Mesodermal cell (in vitro differentiated cells): ENCODE results near the gene PLCL2.

Source experiments
- H3K27ac ChIP-seq: 2 replicates; pipeline ENCODE4 v1.7.0; 2013; ENCODE audit warnings: mild to moderate bottlenecking, low read depth, low read length, moderate library complexity; ENCODE audit not compliant: severe bottlenecking
- H3K36me3 ChIP-seq: 2 replicates; pipeline ENCODE4 v1.7.1; 2013; ENCODE audit warnings: mild to moderate bottlenecking, low read length, moderate library complexity; ENCODE audit not compliant: control insufficient read depth, insufficient read depth
- H3K4me1 ChIP-seq: one replicate; pipeline ENCODE4 v1.7.1; 2013; ENCODE audit warnings: mild to moderate bottlenecking, low read length; ENCODE audit not compliant: insufficient read depth, control insufficient read depth, poor library complexity, severe bottlenecking
- H3K4me3 ChIP-seq: 2 replicates; pipeline ENCODE4 v1.7.0; 2013; ENCODE audit warnings: low read length, control low read depth, mild to moderate bottlenecking; ENCODE audit not compliant: insufficient read depth, poor library complexity, severe bottlenecking; ENCODE audit errors: extremely low read depth
- H3K9me3 ChIP-seq: 2 replicates; pipeline ENCODE4 v1.7.1; 2013; ENCODE audit warnings: mild to moderate bottlenecking, low read length, moderate library complexity; ENCODE audit not compliant: control insufficient read depth
- WGBS, 2 experiments: methylation state at CpG; one replicate each; pipeline ENCODE4 v1.1.5; 2013; ENCODE audit warnings: missing lambda C conversion rate in 2 of 2; ENCODE audit not compliant: insufficient coverage in 2 of 2; 5-methylcytosine and 5-hydroxymethylcytosine counted together

The PLCL2 gene

GRCh38 chr3:16918683-16919025 is 33.9 kb downstream of the PLCL2 start:
- H3K36me3 ChIP-seq: no peaks in the 10 kb centered on the region
- H3K27ac ChIP-seq: no peak overlapping the region
- peaks cover 7% of the 10 kb centered on the region for H3K4me1 ChIP-seq
- no peak overlapping the region for H3K4me3 ChIP-seq
- H3K9me3 ChIP-seq: no peaks in the 10 kb centered on the region

GRCh38 chr3:16923112-16923511 is 38.4 kb downstream of the PLCL2 start:
- Histone ChIP-seq H3K4me1 (no peaks in the 10 kb centered on the region), H3K4me3 (no peak overlapping the region), H3K9me3 (no peaks in the 10 kb centered on the region), H3K36me3 (no peaks in the 10 kb centered on the region), H3K27ac (no peak overlapping the region)
- 81 to 88% methylated on average over 2 of the region's 2 CpGs for WGBS, 2 experiments

- no CpG with 5 or more reads among the region's 1 CpG for WGBS, 2 experiments
- Histone ChIP-seq H3K4me1 (no peaks in the 10 kb centered on the region), H3K9me3 (no peaks in the 10 kb centered on the region), H3K36me3 (no peaks in the 10 kb centered on the region), H3K4me3 (no peak overlapping the region), H3K27ac (no peak overlapping the region)
Observed at GRCh38 chr3:16927485-16927884, 42.7 kb downstream of the PLCL2 start.

GRCh38 chr3:16928386-16929132 is 43.8 kb downstream of the PLCL2 start:
- Histone ChIP-seq H3K4me1 (no peaks in the 10 kb centered on the region), H3K36me3 (no peaks in the 10 kb centered on the region), H3K4me3 (no peak overlapping the region), H3K9me3 (no peaks in the 10 kb centered on the region), H3K27ac (no peak overlapping the region)
- WGBS, 2 experiments: 58 to 65% methylated on average over 3 of the region's 8 CpGs

GRCh38 chr3:16929311-16929710 is 44.6 kb downstream of the PLCL2 start:
- H3K4me3 ChIP-seq: no peak overlapping the region
- WGBS, 2 experiments: 100% methylated on average over 1 to 2 of the region's 2 CpGs
- no peaks in the 10 kb centered on the region for H3K9me3 ChIP-seq
- no peak overlapping the region for H3K27ac ChIP-seq
- H3K36me3 ChIP-seq: no peaks in the 10 kb centered on the region
- no peaks in the 10 kb centered on the region for H3K4me1 ChIP-seq

GRCh38 chr3:16932877-16933276 is 48.1 kb downstream of the PLCL2 start:
- no peak overlapping the region for H3K27ac ChIP-seq
- no peaks in the 10 kb centered on the region for H3K9me3 ChIP-seq
- 85 to 92% methylated on average over 5 to 7 of the region's 7 CpGs for WGBS, 2 experiments
- no peaks in the 10 kb centered on the region for H3K4me1 ChIP-seq
- no peaks in the 10 kb centered on the region for H3K36me3 ChIP-seq
- H3K4me3 ChIP-seq: no peak overlapping the region

GRCh38 chr3:16935781-16936180 is 51.0 kb downstream of the PLCL2 start:
- Histone ChIP-seq H3K4me1 (no peaks in the 10 kb centered on the region), H3K36me3 (no peaks in the 10 kb centered on the region), H3K4me3 (no peak overlapping the region), H3K9me3 (no peaks in the 10 kb centered on the region), H3K27ac (no peak overlapping the region)
- WGBS, 2 experiments: 86% methylated on average over 1 of the region's 1 CpG; no CpG with 5 or more reads in 1 of the 2 experiments

GRCh38 chr3:16936233-16936632 is 51.5 kb downstream of the PLCL2 start:
- Histone ChIP-seq H3K27ac (no peak overlapping the region), H3K36me3 (no peaks in the 10 kb centered on the region), H3K4me1 (no peaks in the 10 kb centered on the region), H3K9me3 (no peaks in the 10 kb centered on the region), H3K4me3 (no peak overlapping the region)
- 77 to 80% methylated on average over 1 of the region's 2 CpGs for WGBS, 2 experiments

GRCh38 chr3:16936676-16937230 is 52.0 kb downstream of the PLCL2 start:
- Histone ChIP-seq H3K36me3 (no peaks in the 10 kb centered on the region), H3K27ac (no peak overlapping the region), H3K4me3 (no peak overlapping the region), H3K4me1 (no peaks in the 10 kb centered on the region), H3K9me3 (no peaks in the 10 kb centered on the region)
- WGBS, 2 experiments: 100% methylated on average over 1 of the region's 7 CpGs; no CpG with 5 or more reads in 1 of the 2 experiments

- Histone ChIP-seq H3K27ac (no peak overlapping the region), H3K4me1 (no peaks in the 10 kb centered on the region), H3K9me3 (no peaks in the 10 kb centered on the region), H3K36me3 (no peaks in the 10 kb centered on the region), H3K4me3 (no peak overlapping the region)
- 93 to 100% methylated on average over 2 to 5 of the region's 6 CpGs for WGBS, 2 experiments
Observed at GRCh38 chr3:16937326-16937845, 52.6 kb downstream of the PLCL2 start.
